Skin of body (tissue), 2 donors: ENCODE data around the gene LRP1. TPM values are rescaled to one million over a fixed set of nuclear protein-coding genes. Genes with fewer than 3 reads are reported as not detected.

Experiments
- DNase-seq: peaks from one replicate; lab custom pipeline; 2025; lab: John Stamatoyannopoulos, UW
- total RNA-seq: library from RNA; depleted of rRNA; stranded (reverse); fragments of >200 nt; gene quantifications from one replicate; pipeline ENCODE4 v1.2.3, GENCODE V29; 2014

Gene LRP1
- total RNA-seq, 1 donor from 2014 or later = 149 TPM

- DNase-seq = peak; percentile 41
Observed at GRCh38 chr12:57093415-57094207, 34.7 kb upstream of the LRP1 start.

- DNase-seq = no peak
Observed at GRCh38 chr12:57094208-57095160, 33.8 kb upstream of the LRP1 start.

DNA sequence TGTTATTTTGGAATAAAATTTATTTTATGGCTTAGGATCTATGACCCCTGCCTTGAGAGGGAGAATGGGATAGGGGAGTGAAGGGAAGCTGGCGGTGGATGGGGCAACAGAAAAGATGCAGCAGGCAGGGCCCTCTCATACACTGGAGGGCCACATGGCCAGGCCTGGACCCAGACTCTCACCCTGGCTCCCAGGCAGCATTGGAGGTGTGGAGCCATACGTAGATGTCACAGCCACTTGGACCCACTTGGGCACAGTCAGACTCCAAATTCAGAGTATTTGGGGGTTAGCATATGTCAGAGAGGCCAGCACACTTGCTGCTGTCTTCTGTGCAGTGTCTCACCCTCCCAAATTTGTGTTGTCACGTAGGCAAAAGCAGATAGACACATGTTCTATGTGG, 32.8 kb upstream of the LRP1 start:
- no peak for DNase-seq

DNA sequence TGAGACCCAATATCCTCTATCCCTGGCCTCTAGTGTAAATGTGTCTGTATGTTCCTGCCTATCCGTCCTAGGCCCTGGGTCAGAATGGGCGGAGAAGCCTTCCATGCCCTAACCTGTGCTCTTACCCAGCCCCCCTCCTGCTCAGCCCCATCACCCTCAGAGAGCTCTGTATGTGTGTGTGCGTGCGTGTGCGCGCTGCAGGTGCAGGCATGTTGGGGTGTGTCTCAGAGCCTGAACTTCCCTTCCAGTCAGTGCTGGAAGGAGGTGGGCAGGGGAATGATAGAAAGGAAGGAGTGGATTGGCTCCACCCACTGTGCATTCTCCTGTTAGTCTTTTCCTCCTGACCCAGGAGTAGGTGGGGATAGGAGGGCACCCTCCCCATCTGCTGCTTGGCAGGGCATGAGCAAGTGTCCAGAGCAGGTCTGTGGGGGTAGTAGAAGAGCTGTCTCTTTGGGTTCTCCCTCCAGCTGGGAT, 32.1 kb upstream of the LRP1 start:
- DNase-seq = peak; percentile 18

DNA sequence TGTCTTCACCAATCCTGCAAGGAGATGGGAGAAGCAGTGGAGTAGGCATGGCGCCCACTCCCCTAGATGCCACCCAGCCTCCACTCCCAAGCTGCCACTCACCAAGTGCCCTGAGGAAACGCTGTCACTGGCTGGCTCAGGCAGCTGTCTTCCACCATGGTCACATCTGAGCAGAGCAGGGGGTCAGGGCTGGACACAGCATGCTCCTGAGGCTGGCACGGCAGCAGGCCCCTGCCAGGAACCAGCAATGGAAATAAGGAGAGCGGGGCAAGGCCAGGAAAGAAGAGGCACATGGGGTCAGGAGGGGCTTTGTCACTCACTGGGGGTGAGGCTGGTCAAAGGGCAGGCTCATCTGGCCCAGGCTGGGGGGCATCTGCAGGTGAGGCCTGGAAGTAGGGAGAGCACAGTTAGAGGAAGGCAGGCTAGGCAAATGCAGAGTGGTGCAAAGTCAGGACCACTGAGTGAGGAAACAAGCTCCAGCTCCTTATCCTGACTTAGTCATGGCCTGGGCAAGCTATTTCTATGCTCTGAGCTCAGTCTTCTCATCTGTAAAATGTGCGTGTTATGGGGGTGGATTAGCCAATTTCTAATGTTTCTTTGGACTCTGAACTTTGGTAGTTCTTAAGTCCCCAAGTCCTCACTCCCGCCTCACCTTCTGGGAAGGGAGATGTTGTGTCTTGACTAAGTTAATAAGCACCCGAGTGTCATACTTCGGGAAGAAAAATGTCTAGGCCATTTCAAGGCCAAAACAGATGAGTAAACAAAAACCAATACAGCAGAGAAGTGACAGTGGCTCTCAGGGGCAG, 31.3 kb upstream of the LRP1 start:
- DNase-seq = no peak

GRCh38 chr12:57097554-57097835, 30.8 kb upstream of the LRP1 start:
- DNase-seq = no peak

- DNase-seq = no peak
Observed at GRCh38 chr12:57098546-57098945, 29.7 kb upstream of the LRP1 start.

- DNase-seq = no peak
Observed at GRCh38 chr12:57099047-57099714, 29.1 kb upstream of the LRP1 start.

- DNase-seq = no peak
Observed at GRCh38 chr12:57099766-57100165, 28.5 kb upstream of the LRP1 start.

DNA sequence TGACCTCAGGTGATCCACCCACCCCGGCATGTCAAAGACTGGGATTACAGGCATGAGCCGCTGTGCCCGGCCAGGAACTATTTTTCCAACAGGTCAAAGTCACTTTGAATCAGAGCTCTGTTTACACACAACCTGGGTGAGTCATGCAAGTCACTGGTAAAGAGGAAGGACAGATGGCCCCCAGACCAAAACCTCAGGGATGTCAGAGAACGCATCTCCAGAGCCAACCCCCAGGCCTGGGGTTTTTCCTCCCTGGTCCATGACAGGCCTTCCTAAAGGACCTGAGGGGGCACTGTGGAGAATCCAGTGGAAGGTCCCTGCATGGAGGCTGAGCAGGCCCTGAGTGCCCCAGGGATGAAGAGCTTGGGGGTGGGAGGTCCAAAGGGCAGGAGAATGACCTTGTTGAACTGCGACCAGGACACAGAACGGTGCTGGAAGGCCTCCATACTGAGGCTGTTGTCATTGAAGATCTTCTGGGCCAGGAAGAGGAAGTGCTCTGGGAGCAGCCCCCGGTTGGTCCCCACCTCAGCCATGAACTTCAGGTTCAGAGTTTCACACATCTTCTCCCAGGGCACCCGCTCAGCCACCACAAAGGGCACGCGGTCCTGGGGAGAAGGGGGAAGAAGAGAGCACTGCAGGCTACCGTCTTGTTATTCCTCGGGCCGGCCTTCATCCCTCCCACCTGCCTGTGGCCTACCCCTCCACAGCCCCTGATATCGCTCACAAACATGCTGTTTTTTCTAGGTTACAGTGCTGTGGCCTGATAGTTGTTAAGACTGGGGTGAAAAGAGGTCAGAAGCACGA, 26.2 kb upstream of the LRP1 start:
- no peak for DNase-seq

DNA sequence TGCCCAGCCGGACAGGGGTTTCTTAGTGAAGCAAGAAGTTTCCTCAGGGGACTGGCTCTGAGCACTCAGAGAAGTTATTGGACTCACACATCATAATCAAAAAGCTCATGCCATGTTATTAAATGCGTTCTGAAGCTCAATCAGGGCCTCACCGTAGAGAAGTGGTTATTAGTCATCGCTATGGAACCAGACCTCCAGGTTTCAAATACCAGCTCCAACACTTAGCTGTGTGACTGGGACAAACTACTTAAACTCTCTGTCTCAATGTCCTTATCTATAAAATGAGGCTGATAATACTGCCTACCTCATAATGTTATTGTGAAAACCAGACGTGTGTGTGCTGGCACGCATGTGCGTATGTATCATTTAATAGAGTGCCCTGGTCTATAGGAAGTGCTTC, 24.4 kb upstream of the LRP1 start:
- no peak for DNase-seq

DNA sequence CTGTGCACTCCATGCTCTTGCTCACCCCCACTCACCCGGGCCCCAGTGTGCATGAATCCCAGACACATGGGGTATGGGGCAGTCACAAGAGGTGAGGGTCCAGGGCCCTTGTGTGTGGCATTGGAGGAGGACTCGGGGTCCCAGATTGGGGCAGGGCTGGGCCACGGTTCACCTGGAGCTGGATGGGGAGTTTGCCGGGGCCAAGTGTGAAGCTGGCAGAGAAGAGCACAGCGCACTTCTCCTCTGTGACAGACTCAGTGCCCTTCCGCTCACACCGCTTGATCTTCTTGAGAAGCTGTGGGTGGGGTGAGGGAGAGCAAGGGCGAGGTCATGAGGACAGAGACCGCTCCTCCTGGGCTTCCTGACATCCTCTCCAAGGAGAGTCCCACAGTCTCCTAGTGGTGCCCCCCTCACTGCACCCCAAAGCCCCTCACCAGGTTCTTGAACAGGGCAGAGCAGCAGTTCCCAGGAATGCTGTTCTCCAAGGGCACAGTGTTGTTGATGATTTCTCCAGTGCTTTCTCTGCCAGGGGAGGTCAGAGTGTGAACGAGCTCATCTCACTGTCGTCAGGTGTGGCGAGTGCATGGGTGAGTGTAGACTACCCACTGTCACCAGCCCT, 23.9 kb upstream of the LRP1 start:
- DNase-seq = no peak

DNA sequence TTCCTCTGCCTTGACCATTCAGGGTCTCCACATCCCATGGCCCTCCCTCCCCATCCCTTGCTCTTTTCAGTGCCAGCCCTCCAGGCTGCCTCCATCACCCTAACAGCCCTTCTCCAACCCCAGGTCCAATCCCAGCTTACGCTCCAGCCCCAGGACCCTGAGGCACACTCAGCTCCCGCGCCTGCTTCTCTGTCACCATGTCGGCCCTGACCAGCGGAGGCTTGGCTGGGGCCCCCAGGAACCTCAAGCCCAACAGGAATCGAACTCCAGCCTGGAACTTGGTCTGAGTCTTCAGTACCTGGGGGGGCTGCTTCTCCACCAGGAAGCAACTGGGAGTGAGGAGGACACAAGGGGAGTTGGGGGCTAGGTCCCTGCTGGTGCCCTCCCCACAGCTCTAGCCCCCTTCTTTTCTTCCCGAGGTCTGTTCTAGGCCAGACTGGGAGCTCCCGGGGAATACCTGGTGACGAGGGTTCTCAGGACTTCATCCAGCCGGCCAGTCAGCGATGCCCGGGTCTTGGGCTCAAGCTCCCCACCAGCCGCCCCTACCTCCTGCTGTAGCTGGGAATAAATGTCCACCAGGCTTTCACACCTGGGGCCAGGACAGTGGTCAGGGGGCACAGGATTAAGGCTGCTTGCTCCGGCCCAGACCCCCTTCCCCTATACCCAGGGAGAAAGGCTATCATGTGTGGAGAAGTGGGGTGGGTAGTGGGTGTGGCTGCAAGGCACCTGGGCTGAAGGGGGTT, 23.1 kb upstream of the LRP1 start:
- no peak for DNase-seq

DNA sequence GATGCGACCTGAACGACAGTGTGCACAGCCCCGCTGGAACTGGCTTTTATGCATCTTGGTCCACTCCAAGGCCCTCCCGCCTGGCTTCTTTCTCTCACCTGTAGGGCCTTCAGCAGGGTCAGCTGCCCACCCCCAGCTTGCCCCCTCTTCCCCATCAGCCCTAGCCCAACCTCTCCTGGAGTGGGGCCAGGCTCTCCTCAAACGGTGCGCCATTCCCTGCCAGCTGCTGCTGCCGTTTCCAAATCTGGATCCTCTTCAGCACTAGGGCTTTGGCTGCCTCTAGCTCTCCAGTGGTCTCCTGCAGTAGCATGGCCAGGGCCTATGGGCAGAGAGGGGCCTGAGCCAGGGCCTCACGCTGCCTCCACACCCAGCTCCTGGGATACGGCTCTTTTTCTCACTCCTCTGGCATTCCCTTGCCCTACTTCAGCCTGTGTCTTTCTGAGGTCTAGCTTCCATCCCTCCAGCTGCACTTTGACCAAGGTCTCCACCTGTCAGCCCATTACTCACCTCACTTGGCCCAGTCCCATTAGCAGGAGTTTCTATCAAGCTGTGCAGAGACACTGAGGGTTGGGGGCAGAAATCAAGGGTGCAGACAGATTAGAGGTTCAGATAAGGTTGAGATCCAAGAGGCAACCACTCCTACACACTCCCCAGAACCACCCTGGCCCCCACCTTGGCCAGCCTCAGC, 22.1 kb upstream of the LRP1 start:
- no peak for DNase-seq

DNA sequence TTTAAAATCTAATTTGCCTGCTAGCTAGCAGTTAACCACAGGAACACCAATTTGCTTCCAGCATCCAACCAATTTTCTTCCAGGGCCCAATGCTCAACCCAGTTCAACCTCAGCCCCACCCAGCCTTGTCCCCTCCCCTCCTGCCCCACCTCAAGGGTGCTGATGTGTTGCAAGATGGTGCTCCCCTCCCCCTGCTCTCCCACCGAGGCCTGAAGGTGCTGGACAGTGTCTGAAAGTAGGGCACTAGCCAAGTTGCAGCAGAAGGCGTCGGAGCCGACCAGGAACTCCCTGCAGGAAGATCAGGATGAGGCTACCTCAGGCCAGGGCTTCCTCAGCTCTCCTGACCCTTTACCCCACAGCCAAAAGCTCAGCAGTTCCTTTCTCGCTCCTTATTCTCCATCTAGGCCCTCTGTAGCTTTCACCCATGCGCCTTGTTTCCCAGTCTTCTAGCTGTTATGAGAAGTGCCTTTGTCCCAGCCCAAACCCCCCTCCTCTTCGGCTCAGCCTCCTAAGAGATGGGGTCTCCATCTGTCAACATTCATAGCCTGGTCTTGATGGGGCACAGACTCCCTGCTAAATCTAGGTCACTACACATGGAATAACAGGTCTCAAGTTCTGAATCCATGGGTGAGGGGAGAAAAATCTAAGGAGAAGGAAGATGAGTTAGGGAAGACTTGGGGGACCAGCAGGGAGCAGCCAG, 20.7 kb upstream of the LRP1 start:
- DNase-seq = no peak

GRCh38 chr12:57109207-57110103, 18.8 kb upstream of the LRP1 start:
- no peak for DNase-seq
